ENCODE measurements around the gene MRPL24. TPM values are rescaled to one million over a fixed set of nuclear protein-coding genes. Genes with fewer than 3 reads are reported as not detected.

MRPL24 gene
- total RNA-seq, 1 experiment from 2014 or later, result 27.3 TPM

DNA sequence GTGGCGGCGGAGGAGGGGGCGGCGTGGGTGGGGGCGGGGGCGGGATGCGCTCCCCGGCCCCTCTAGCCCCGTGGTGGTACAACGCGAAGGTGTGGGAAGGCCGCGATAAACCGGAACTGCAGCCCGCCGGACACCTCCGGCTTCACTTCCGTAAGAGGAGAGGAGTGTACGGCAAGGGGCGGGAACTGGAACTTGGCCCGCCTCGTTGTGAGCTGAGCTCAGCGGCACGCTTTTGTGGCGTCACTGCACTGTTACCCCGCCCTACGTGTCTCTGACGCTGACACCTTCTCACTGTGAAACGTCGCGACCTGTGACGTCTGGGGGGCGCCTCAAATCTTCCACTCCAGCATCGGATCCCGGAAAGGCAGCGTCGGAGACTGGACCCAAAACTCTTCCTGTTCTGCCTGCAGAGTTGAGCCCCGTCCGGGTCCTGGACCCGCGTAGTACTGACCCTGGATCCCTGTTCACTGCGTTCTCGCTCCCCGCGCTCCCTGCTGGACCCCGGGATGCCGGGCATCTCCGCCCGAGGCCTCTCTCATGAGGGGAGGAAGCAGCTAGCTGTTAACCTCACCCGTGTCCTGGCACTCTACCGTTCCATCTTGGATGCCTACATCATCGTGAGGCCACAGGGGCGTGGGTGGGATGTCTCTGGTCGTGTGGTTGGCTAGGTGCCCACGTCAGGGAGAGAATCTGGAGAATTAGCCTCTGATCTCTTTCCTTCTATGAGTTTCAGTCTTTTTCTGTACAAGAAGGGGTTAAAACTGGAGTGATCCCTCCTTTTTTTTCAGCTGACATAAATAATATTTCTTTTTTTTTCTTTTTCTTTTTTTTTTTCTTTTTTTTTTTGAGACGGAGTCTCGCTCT lies 12.1 kb downstream of the MRPL24 start, which contains the start of gene ISG20L2:
Gene ISG20L2 (minus strand): TSS at position 168 of the 864 bp plus-strand sequence. CDS start 1,114 bp downstream, outside the sequence.
- Histone ChIP-seq H3K79me2 (ENCODE audit: insufficient read depth, low read length) (peaks cover 25% of the 10 kb centered on the region; the same call in 1 of the 2 replicates), H2AK5ac (ENCODE audit: insufficient read length, low read length) (no peak within 1 kb of the TSS), H3K79me1 (ENCODE audit: insufficient read depth, low read depth, low read length, poor library complexity, severe bottlenecking) (peaks cover 13% of the 10 kb centered on the region), H2BK5ac (ENCODE audit: insufficient read length, low read length) (no peak within 1 kb of the TSS), H3K23me2 (ENCODE audit: insufficient read length, low read depth, low read length, poor library complexity, severe bottlenecking) (no peaks in the 10 kb centered on the region), H4K8ac (replicated peaks; ENCODE audit: insufficient read length, low read depth, low read length) (no peak within 1 kb of the TSS), H3K27me3 (ENCODE audit: insufficient read depth, low read length) (no peaks in the 10 kb centered on the region), H3K4me1 (ENCODE audit: insufficient read depth, low read length) (peaks cover 5% of the 10 kb centered on the region), H4K20me1 (ENCODE audit: control insufficient read depth, insufficient read depth, insufficient read length) (peaks cover 3% of the 10 kb centered on the region), H3K18ac (ENCODE audit: insufficient read length, low read depth, low read length) (peak within 1 kb of the TSS; percentile 56), H2BK12ac (ENCODE audit: insufficient read length, low read depth, low read length) (no peak within 1 kb of the TSS), H2BK15ac (ENCODE audit: low read depth, low read length) (no peak within 1 kb of the TSS), H3K9me3 (ENCODE audit: control insufficient read depth, low read depth, low read length) (no peaks in the 10 kb centered on the region), H2BK20ac (ENCODE audit: low read depth, low read length, poor library complexity, severe bottlenecking) (no peak within 1 kb of the TSS), H4K91ac (ENCODE audit: insufficient read length, low read depth, low read length) (no peak within 1 kb of the TSS), H2BK120ac (ENCODE audit: low read depth, low read length, poor library complexity, severe bottlenecking) (no peak within 1 kb of the TSS), H3K23ac (ENCODE audit: insufficient read length, low read depth, low read length) (no peak within 1 kb of the TSS), H3K14ac (ENCODE audit: insufficient read depth, low read length) (peak within 1 kb of the TSS; percentile 88), H3K4ac (ENCODE audit: low read depth, low read length) (no peak within 1 kb of the TSS), H3K4me2 (ENCODE audit: insufficient read depth, insufficient read length, low read length) (peak within 1 kb of the TSS; percentile 97), H3T11ph (ENCODE audit: low read length) (no peak within 1 kb of the TSS), H4K5ac (ENCODE audit: insufficient read length, low read depth, low read length) (peak within 1 kb of the TSS; percentile 34), H3K27ac (ENCODE audit: insufficient read length, low read depth, low read length) (no peak within 1 kb of the TSS), H2AFZ (ENCODE audit: low read length) (no peak within 1 kb of the TSS), H3K9ac (ENCODE audit: extremely low read depth, insufficient read length, low read length) (peak within 1 kb of the TSS; percentile 91), H3K56ac (ENCODE audit: insufficient read length, low read depth, low read length) (no peak within 1 kb of the TSS)
- H3K9me3 Mint-ChIP-seq, result no peaks in the 10 kb centered on the region
- peak within 1 kb of the TSS; percentile 93 to 99 (median 98) for H3K27ac Mint-ChIP-seq
- DNase-seq, result peak; percentile 97
- no CpG with 5 or more reads among the region's 57 CpGs for WGBS (ENCODE audit: extremely low coverage, insufficient read length, low lambda C conversion rate)
- no peak within 1 kb of the TSS; a peak in 1 of 5 replicates for H3K4me3 Mint-ChIP-seq
- H3K4me1 Mint-ChIP-seq, result peaks cover 10 to 14% of the 10 kb centered on the region in 2 experiments
- no peaks in the 10 kb centered on the region; the same call in 1 of the 2 replicates for H3K27me3 Mint-ChIP-seq (ENCODE audit: low read depth)
- TF ChIP-seq, protein P1, sequence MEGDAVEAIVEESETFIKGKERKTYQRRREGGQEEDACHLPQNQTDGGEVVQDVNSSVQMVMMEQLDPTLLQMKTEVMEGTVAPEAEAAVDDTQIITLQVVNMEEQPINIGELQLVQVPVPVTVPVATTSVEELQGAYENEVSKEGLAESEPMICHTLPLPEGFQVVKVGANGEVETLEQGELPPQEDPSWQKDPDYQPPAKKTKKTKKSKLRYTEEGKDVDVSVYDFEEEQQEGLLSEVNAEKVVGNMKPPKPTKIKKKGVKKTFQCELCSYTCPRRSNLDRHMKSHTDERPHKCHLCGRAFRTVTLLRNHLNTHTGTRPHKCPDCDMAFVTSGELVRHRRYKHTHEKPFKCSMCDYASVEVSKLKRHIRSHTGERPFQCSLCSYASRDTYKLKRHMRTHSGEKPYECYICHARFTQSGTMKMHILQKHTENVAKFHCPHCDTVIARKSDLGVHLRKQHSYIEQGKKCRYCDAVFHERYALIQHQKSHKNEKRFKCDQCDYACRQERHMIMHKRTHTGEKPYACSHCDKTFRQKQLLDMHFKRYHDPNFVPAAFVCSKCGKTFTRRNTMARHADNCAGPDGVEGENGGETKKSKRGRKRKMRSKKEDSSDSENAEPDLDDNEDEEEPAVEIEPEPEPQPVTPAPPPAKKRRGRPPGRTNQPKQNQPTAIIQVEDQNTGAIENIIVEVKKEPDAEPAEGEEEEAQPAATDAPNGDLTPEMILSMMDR (conservative IDR thresholded peaks at IDR 0.05), result no peak
- peaks cover 10 to 21% (median 15%) of the 10 kb centered on the region in 3 experiments; a peak in 6 of 7 replicates for H3K36me3 Mint-ChIP-seq (ENCODE audit: insufficient read depth in 1 of 3, low read depth in 3 of 3)
